ENCODE results near the gene SNX5.

Gene SNX5

DNA sequence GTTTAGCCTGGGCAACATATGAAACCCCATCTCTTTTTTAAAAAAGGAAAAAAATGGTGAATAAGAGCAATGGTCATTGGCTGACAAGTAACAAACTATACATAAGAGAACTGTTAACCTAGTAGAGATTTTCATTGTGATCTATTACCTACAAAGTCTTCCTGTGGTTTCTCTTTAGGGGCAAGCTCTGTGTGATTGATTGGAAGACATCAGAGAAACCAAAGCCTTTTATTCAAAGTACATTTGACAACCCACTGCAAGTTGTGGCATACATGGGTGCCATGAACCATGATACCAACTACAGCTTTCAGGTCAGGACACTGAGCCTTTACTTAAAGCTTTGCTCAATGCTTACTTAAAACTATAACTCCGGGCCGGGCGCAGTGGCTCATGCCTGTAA lies 19.4 kb upstream of the SNX5 start:
- POLR2A ChIA-PET, result no interaction called here
- no peak for DNase-seq (ENCODE audit: extremely low spot score)
- CTCF ChIA-PET, result interaction anchor here (1.0 kb wide), 1 partner anchor 431 kb away, joined by 4 read pairs; no protein-coding TSS in a partner anchor
- no peak for TF ChIP-seq SP1 (IDR thresholded peaks at IDR 0.05)
- TF ChIP-seq CTBP1 (IDR thresholded peaks at IDR 0.05; ENCODE audit: borderline replicate concordance), result no peak
- no peak for TF ChIP-seq ELF4 (IDR thresholded peaks at IDR 0.05)
- TF ChIP-seq NFRKB (IDR thresholded peaks at IDR 0.05), result no peak
- no peak for TF ChIP-seq FOXK2 (IDR thresholded peaks at IDR 0.05)
- no peak for TF ChIP-seq HDGF (IDR thresholded peaks at IDR 0.05; ENCODE audit: borderline replicate concordance)
- TF ChIP-seq FOXM1 (IDR thresholded peaks at IDR 0.05; ENCODE audit: borderline replicate concordance), result no peak
- TF ChIP-seq TARDBP (IDR thresholded peaks at IDR 0.05), result no peak
- TF ChIP-seq BHLHE40 (IDR thresholded peaks at IDR 0.05; ENCODE audit: borderline replicate concordance), result no peak
- no peak for TF ChIP-seq FOXA1 (IDR thresholded peaks at IDR 0.05)
- TF ChIP-seq ARNT (IDR thresholded peaks at IDR 0.05), result no peak
- no peak for TF ChIP-seq SUZ12 (IDR thresholded peaks at IDR 0.05)
- TF ChIP-seq L3MBTL2 (conservative IDR thresholded peaks at IDR 0.05), result no peak
- TF ChIP-seq ZNF384 (IDR thresholded peaks at IDR 0.05), result no peak
- TF ChIP-seq LEF1 (IDR thresholded peaks at IDR 0.05; ENCODE audit: borderline replicate concordance), result no peak
- TF ChIP-seq, protein P1, sequence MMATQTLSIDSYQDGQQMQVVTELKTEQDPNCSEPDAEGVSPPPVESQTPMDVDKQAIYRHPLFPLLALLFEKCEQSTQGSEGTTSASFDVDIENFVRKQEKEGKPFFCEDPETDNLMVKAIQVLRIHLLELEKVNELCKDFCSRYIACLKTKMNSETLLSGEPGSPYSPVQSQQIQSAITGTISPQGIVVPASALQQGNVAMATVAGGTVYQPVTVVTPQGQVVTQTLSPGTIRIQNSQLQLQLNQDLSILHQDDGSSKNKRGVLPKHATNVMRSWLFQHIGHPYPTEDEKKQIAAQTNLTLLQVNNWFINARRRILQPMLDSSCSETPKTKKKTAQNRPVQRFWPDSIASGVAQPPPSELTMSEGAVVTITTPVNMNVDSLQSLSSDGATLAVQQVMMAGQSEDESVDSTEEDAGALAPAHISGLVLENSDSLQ (IDR thresholded peaks at IDR 0.05), result no peak

DNA sequence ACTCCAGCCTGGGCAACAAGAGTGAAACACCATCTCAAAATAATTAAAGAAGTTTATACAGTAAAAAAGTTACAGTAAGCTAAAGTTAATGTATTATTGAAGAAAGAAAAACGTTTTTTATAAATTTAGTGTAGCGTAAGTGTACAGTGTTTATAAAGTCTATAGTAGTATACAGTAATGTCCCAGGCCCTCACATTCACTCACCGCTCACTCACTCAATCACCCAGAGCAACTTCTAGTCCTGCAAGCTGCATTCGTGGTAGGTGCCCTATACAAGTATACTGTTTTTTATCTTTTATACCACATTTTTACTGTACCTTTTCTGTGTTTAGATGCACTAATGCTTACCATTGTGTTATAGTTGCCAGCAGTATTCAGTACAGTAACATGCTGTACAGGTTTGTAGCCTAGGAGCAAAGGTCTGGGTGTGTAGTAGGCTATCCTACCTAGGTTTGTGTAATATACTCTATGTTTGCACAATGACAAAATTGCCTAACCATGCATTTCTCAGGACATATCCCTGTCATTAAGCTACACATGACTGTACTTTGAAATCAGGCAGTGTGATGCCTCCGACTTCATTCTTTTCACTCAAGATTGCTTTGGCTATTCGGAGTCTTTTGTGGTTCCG lies 16.9 kb upstream of the SNX5 start:
- TF ChIP-seq FOXK2 (IDR thresholded peaks at IDR 0.05) (no peak), SUZ12 (IDR thresholded peaks at IDR 0.05) (no peak)
- no peak for DNase-seq (ENCODE audit: extremely low spot score)
- POLR2A ChIA-PET, result interaction anchor here (1.1 to 3.5 kb wide), 2 partner anchors 14 to 16 kb away, joined by 3 to 12 read pairs; partner anchors contain the start of genes MGME1 and SNX5
- CTCF ChIA-PET, result no interaction called here

DNA sequence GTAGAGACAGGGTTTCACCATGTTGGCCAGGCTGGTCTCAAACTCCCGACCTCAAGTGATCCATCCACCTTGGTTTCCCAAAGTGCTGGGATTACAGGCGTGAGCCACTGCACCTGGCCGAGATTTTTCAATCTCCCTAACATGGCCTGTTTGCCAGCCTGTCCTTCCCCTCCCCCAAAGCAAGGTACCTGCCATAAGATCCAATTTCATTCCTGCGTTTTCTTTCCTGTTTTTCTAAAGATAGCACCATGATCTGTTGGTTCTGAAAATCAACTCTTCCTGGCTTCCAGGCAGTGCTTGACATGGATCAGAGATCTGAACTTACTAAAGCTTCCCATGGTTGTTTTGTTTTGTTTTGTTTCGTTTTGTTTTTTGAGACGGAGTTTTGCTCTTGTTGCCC lies 7.7 kb upstream of the SNX5 start:
- ChIA-PET CTCF (no interaction called here), POLR2A (no interaction called here)
- DNase-seq (ENCODE audit: extremely low spot score), result no peak
- TF ChIP-seq TARDBP (IDR thresholded peaks at IDR 0.05) (no peak), ELF4 (IDR thresholded peaks at IDR 0.05) (no peak), SUZ12 (IDR thresholded peaks at IDR 0.05) (no peak), NFRKB (IDR thresholded peaks at IDR 0.05) (no peak), FOXM1 (IDR thresholded peaks at IDR 0.05; ENCODE audit: borderline replicate concordance) (no peak), L3MBTL2 (conservative IDR thresholded peaks at IDR 0.05) (no peak), ARNT (IDR thresholded peaks at IDR 0.05) (no peak), LEF1 (IDR thresholded peaks at IDR 0.05; ENCODE audit: borderline replicate concordance) (no peak), CTBP1 (IDR thresholded peaks at IDR 0.05; ENCODE audit: borderline replicate concordance) (no peak), ZNF384 (IDR thresholded peaks at IDR 0.05) (no peak), SP1 (IDR thresholded peaks at IDR 0.05) (no peak), FOXA1 (IDR thresholded peaks at IDR 0.05) (no peak), HDGF (IDR thresholded peaks at IDR 0.05; ENCODE audit: borderline replicate concordance) (no peak), FOXK2 (IDR thresholded peaks at IDR 0.05) (no peak)
- TF ChIP-seq, protein P1 (IDR thresholded peaks at IDR 0.05), result no peak

DNA sequence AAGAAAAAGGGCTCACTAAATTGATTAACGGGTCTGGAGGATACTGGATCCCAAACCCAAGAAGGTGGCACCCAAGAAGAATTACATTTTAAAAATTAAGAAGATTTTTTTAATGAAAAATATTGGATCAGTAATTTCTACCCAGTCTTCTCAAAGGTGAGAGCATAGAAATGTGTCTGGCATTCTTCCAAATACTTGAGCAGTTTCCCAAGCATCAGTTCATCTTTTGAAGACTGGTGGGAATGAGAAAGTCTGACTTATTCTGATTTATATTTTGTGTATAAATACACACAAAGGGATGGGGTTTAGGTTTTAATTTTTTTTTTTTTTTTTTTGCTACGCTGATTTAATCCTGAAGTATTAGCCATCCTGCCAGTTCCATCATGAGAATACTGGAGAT lies 3.5 kb upstream of the SNX5 start:
- CTCF ChIA-PET, result no interaction called here
- POLR2A ChIA-PET, result interaction anchor here (0.9 kb wide), 1 partner anchor 14 kb away, joined by 3 read pairs; no protein-coding TSS in a partner anchor
- TF ChIP-seq FOXM1 (IDR thresholded peaks at IDR 0.05; ENCODE audit: borderline replicate concordance) (no peak), NFRKB (IDR thresholded peaks at IDR 0.05) (no peak), TARDBP (IDR thresholded peaks at IDR 0.05) (no peak), ARNT (IDR thresholded peaks at IDR 0.05) (no peak), FOXK2 (IDR thresholded peaks at IDR 0.05) (no peak), SUZ12 (IDR thresholded peaks at IDR 0.05) (no peak), FOXA1 (IDR thresholded peaks at IDR 0.05) (no peak), L3MBTL2 (conservative IDR thresholded peaks at IDR 0.05) (no peak), LEF1 (IDR thresholded peaks at IDR 0.05; ENCODE audit: borderline replicate concordance) (no peak), ELF4 (IDR thresholded peaks at IDR 0.05) (no peak), HDGF (IDR thresholded peaks at IDR 0.05; ENCODE audit: borderline replicate concordance) (no peak), CTBP1 (IDR thresholded peaks at IDR 0.05; ENCODE audit: borderline replicate concordance) (no peak)
- no peak for DNase-seq (ENCODE audit: extremely low spot score)

DNA sequence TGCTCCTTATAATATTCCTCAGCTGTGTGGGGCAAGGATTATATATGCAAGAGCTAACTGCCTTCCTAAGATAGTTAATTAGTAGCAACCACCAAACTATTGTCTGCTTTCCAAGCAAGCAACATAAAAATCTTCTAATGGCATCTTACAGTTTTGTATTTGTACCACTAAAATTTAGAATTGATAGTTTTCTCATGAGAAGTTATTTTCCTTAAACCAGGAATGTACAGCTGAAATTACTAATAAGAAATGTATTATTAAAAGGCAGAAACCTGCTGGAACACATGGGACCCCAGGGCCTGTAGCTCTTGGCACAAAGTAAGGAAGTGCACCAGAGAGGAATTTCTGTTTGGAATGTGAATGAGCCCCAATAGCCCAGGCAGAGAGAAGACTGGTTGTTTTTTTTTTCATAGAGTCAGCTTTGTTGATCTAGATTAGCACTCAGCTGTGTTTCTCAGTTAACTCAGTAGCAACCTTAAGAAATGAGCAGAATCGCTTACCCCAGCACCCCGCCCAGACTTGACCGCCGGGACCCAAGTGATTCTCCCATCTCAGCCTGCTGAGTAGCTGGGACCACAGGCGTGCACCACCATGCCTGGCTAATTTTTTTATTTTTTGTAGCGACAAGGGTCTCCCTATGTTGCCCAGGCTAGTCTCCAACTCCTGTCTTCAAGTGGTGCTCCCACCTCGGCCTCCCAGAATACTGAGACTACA lies 2.9 kb upstream of the SNX5 start:
- TF ChIP-seq ZNF384 (IDR thresholded peaks at IDR 0.05) (no peak; the same call in 1 of the 2 replicates), FOXK2 (IDR thresholded peaks at IDR 0.05) (no peak), SUZ12 (IDR thresholded peaks at IDR 0.05) (no peak)
- TF ChIP-seq, protein P1 (IDR thresholded peaks at IDR 0.05), result no peak
- POLR2A ChIA-PET, result interaction anchor here (0.9 to 5.5 kb wide), 3 partner anchors 12 to 289 kb away, joined by 3 to 42 read pairs (median 3); partner anchors contain the start of gene RRBP1
- no peak for DNase-seq (ENCODE audit: extremely low spot score)
- CTCF ChIA-PET, result no interaction called here

DNA sequence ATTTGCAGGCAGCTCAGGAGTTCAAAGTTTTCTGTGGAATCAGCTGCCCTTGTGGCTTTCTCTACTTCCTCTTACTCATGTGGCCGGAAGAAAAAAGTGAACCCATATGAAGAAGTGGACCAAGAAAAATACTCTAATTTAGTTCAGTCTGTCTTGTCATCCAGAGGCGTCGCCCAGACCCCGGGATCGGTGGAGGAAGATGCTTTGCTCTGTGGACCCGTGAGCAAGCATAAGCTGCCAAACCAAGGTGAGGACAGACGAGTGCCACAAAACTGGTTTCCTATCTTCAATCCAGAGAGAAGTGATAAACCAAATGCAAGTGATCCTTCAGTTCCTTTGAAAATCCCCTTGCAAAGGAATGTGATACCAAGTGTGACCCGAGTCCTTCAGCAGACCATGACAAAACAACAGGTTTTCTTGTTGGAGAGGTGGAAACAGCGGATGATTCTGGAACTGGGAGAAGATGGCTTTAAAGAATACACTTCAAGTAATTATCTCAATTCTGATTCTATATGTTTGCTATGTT lies 1.4 kb upstream of the SNX5 start:
- TF ChIP-seq ZNF384 (IDR thresholded peaks at IDR 0.05), result no peak
- TF ChIP-seq FOXK2 (IDR thresholded peaks at IDR 0.05), result no peak
- no peak for TF ChIP-seq FOXA1 (IDR thresholded peaks at IDR 0.05)
- TF ChIP-seq ARNT (IDR thresholded peaks at IDR 0.05), result no peak
- no peak for TF ChIP-seq ELF4 (IDR thresholded peaks at IDR 0.05)
- no peak for TF ChIP-seq LEF1 (IDR thresholded peaks at IDR 0.05; ENCODE audit: borderline replicate concordance)
- no peak for TF ChIP-seq TARDBP (IDR thresholded peaks at IDR 0.05)
- TF ChIP-seq SP1 (IDR thresholded peaks at IDR 0.05), result no peak
- TF ChIP-seq, protein P1 (IDR thresholded peaks at IDR 0.05), result no peak
- no peak for TF ChIP-seq SUZ12 (IDR thresholded peaks at IDR 0.05)
- TF ChIP-seq NFRKB (IDR thresholded peaks at IDR 0.05), result no peak
- no peak for TF ChIP-seq HDGF (IDR thresholded peaks at IDR 0.05; ENCODE audit: borderline replicate concordance)
- no peak for TF ChIP-seq L3MBTL2 (conservative IDR thresholded peaks at IDR 0.05)
- TF ChIP-seq BHLHE40 (IDR thresholded peaks at IDR 0.05; ENCODE audit: borderline replicate concordance), result no peak
- ChIA-PET POLR2A (interaction anchor here (0.7 to 5.5 kb wide), 4 partner anchors 11 to 288 kb away, joined by 3 to 42 read pairs (median 8); partner anchors contain the start of gene RRBP1), CTCF (no interaction called here)
- no peak for DNase-seq (ENCODE audit: extremely low spot score)
